GM21367 (cell line): ENCODE measurements around the gene LHX3.

Experiments used
- ATAC-seq: cut with Tn5 transposase; IDR thresholded peaks from one replicate; pipeline ENCODE4 v1.9.1; 2021; ENCODE audit not compliant: unreplicated experiment

Gene LHX3

DNA sequence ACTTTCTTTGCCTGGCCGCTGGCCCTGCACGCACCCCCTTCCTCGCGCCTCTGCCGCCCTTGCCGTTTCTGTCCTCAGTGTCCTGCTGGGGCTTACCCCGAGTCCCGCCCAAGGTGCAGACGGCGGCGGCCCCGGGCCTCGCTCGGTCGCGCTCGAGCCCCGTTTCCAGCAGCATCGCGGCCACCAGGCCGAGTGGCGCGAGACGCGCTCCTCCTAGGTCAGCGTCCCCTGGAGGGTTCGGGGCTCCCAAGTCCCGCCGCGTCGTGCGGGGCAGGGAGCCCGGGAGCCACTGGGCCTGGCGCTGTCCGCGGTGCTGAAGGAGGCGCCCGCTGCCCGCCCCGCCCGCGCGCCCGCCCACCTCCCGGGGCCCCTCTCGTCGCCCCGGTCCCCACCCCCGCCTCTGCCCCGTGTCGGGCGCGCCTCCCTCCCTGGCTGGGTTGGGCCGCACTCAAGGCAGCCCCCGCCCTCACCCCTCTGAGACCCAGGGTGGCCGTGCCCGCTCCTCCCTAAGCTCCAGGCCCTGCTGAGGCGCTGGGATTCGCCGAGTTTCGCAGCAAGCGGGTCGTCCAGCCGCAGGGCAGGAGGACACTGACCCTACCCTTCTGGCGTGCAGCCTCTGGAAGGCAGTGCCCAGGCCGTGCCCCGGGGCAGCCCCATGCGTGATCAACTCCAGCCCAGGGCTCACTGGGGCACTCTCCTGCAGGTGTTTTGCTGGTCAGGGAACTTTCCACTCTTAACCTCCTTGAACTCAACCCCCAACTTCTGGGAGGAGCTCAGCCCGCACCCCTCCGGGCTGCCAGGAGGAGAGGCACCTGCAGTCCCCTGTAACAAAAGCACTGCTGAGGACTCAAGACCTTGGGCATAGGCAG is at the start of gene LHX3:
Gene LHX3 (minus strand): TSS at position 291 of the 869 bp plus-strand sequence. CDS start 116 bp downstream, at position 175.
- no peak for ATAC-seq

DNA sequence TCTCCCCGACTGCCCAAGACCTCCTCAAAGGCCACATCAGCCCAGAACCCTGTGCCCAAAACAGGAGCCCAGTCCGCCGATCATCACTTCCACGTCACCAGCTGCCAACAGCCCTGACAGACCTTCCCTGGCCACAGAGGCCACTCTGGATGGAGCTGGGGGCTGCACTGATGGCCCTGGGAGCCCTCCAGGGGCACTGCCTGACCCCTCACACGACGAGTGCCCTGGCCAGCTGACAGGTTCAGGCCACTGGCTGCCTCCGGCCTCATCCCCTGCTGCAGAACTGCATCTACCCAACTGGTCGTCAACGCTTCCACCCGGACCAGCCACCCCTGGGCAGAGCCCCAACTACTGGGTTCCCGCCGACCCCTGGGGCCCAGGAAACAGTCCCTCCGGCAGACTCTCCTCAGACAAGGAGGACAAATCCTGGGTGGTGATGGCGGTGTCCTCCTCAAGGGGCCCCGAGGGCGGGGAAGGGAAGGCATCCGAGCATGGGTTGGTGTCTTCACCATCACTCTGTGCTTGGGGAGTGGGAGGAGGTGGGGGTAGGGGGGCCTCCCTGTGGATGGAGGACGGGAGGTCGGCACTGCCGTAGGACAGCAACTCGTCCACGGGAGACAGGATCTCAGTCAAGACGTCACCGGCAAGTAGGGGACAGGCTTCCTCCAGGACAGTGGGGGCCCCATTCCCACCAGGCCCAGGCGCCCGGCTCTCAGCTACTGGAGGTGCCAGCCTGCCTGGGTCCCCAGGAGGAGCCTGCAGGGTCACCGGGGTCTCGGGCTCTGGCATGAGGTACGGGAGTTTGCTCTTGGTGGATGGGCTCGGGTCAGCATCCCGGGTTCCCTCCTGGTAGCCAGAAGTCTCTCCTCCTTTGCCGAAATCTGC is 48.6 kb upstream of the LHX3 start:
- ATAC-seq: no peak

GRCh38 chr9:136252846-136253245 is 47.9 kb upstream of the LHX3 start:
- ATAC-seq: no peak

GRCh38 chr9:136252281-136252680 is 47.4 kb upstream of the LHX3 start:
- no peak for ATAC-seq

DNA sequence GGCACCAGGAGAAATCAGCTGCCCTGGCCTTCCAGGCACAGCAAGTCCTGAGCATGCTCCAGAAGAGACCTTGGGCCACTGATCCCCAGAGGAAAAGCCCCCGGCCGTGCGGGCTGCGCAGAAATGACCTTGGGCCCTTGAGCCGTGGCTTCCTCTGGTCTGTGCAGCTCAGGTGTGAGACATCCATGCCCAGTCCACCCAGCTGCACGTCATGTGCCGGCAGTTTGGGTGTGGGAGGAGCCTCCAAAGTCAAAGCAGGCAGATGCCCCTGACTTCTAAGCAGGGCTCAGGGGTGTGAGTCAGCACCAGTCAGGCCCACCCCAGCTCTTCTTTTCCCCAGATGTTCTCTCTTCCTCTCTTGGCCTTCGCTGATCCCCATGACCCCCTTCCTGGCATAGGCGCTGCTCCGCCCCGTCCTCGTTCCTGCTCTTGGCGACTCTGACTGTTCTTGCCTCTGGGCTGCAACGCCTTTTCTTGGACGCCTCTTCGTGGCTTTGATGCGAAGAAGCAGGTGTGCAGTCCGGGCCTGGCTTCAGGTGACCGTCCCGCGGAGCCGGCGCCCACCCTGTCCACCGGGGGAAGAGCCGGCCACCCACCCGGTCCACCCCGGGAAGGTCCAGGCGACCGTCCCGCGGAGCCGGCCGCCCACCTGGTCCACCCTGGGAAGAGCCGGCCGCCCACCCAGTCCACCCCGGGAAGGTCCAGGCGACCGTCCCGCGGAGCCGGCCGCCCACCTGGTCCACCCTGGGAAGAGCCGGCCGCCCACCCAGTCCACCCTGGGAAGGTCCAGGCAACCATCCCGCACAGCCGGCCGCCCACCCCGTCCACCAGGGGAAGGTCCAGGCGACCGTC is 46.6 kb upstream of the LHX3 start:
- ATAC-seq: no peak

DNA sequence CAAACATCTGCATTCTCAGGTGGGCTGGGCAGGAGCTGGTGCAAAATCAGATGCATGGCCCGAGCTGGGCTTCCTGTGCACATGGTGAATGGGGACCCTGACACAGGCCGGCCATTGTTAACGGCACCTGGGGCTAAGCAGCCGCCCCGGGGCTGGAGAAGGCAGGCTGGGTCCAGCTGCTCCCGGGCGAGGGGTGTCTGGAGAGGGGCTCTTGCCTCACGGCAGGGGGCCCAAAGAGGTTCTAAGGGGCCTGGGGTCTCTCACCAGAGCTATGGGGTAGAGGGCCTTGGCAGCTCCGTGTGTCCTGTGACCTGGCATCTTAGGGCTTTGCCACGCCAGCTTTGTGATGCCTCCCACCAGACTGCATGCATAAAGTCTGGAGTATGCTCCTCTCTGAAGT is 45.7 kb upstream of the LHX3 start:
- no peak for ATAC-seq

- ATAC-seq: no peak
Measured at GRCh38 chr9:136249877-136250559, 45.1 kb upstream of the LHX3 start.

- no peak for ATAC-seq
Measured at GRCh38 chr9:136248951-136249876, 44.3 kb upstream of the LHX3 start.

GRCh38 chr9:136247947-136248637 is 43.2 kb upstream of the LHX3 start:
- ATAC-seq: no peak

- no peak for ATAC-seq
Measured at GRCh38 chr9:136247551-136247916, 42.6 kb upstream of the LHX3 start.

DNA sequence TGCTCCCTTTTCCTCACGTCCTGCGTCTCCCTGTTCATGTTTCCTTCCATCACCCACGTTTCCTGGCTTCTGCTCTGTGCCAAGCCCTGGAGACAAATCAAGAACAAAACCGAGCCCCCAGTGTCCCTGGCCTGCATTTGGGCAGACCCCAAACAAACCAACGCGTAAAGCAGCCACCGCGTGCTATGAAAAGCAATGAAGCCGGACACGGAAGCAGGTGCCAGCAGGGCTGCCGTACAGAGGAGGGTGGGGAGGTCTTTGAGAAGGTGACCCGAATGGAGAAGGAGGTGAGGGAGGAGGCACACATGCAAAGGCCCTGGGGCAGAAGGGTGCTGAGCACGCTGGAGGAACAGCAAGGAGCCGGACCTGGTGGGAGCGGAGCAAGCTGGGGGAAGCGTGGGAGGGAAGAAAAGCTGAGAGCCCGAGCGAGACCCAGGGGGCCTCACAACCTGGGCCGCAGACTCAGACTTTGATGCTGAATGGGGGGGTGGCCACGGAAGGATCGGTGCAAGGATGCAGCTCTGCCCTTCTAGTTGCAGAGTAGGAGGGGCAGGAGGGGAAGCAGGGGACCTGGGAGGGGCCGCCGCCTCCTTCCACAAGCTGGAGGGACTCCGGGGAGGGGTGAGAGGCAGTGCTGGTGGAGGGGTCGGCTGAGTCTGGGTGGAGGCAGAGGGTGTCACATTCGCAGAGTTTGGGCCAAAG is 42.1 kb upstream of the LHX3 start:
- no peak for ATAC-seq

- ATAC-seq: peak; percentile 43
Measured at GRCh38 chr9:136245219-136246150, 40.6 kb upstream of the LHX3 start, which contains the start of gene QSOX2. QSOX2 (minus strand) TSS chr9:136245812; CDS start chr9:136245803, 9 bp downstream.

DNA sequence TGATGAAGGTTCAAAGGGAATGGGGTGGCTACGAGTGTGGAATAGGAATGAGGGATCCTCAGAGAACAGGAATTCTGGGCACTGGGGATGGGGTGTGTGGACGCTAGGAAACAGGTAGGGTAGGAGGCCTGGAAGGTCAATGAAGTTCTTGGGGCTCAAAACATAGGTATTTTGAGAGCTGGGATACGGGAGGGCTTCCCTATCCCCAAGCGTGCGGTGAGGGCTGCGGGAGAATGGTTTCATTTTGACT is 40.0 kb upstream of the LHX3 start:
- no peak for ATAC-seq

DNA sequence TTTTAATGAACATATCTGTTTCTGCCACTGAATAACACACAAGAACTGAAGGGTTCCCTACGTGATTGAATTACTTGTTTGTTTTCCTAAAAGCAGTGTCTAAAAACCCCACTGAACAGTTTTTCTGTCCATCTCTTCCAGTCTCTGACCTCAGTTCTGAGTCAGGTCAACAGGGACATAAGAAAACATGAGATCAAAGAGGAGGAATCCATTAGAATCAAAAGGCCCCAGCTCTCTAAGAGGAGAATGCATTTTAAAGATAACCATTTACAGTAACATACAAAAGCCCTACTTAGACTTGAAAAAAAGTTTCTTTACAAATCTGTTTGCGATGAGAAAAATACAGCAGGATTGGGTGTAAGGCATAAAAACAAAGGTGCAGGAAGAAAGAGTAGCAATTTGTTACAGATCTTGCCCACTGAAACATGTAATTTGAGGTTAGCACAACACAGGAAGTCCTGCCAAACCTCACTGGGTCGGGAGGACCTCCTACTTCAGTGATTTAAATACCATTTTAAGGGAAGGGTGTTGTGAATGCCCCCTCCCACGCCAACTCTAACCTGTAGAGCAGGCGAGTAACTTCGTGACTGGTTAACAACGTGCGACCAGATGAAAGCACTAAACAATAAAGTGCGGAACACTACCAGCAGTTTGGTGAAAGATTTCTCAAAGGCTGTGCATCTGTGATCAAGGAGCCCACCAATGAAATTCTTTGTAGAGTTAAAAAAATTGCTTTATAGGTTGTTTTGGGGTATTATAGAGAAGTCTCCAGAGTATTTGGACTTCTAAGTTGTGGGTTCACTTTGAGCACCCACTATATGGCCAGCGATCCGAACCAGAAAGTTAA is 39.4 kb upstream of the LHX3 start:
- no peak for ATAC-seq

DNA sequence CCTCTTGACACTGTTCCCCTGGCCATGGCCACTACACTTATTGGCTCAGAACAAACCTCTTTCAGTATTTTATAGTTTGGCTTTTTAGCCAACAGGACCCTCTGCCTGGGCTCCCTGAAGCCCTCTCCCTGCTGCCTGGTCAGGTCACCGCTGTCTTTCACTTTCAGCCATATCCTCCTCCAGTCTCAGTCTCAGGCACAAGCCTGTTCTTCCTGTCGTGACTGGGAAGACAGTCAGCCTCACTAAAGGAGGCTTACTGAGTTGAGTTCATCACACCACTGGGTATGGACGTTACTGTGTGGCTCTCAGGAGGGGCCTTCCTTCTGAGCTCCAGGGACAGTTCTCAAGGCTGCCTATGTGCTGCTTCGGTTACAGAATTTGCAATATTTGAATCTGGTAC is 38.7 kb upstream of the LHX3 start:
- no peak for ATAC-seq

DNA sequence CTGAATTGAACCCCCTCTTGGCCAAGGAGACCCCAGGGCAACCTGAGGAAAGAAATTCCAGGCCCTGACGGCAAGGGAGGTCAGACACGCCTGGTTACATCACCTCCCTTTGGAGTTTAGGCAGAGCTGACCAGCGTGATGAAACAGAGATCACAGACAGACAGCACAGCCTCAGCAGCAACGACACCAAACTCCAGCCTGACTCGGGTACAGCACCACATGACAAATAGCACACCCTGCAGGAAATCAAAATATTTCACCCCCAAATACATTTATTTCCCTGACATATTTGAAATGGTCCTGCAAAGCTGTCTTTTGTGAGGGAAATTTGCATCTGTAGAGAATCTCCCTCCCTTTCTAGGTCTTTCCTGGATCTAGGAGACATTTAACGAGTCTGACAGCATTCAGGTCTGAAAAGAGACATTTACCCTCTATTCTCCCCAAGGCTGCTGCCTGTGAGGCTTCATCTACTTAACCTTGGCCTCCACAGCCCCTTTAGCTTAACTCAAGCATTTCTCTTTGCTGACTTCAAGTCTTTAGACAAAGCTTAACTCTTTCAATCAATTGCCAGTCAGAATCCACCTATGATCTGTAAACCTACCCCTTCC is 38.1 kb upstream of the LHX3 start:
- no peak for ATAC-seq
